ENCODE results near the gene CRNN. TPM values are rescaled to one million over a fixed set of nuclear protein-coding genes. Genes with fewer than 3 reads are reported as not detected.
A peak's percentile ranks its signal among the peaks of the same experiment; 100 is the strongest.

The CRNN gene
- total RNA-seq, 1 donor from 2014 or later: not detected

DNA sequence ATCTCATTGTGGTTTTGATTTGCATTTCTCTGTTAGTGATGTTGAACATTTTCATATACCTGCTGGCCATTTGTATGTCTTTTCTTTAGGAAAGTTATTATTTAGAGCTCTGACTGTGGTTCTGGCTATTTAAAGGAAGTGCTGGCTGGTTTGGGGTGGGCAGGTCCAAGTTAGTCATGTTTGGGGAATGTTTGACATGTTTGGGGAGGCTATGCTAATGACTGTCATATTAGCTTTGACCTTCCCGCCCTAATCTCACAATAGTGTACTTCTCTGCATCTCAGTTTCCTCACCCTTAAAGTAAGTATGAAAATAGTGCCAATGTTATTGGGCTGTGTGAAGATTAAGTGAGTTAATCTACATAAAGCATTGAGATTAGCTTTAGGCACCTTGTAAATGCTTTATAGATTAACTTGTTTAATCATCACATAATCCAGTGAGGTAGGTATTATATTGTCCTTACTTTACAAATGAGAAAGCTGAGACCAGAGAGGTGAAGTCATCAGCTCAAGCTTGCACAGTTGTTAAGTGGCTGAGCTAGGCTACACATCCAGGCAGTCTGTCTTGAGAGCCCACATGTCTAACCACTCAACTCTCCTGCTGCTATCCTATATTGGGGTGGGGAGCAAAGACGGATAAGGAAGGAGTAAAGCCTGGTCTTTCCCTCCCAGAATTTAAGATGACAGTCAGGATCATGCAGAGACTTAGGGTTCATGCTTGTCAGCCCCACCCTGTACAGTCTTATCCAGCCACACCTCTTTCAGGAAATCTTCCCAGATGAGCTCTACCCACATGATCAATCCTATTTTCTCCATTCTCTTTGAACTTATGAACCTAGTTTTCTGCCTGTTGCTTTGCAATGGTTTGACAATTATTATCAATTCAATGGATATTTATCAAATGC lies 22.8 kb upstream of the CRNN start:
- intact Hi-C loops (cut with DNase I): no loop called here
- DNase-seq: no peak
- no peak for ATAC-seq (ENCODE audit: poor library complexity)

DNA sequence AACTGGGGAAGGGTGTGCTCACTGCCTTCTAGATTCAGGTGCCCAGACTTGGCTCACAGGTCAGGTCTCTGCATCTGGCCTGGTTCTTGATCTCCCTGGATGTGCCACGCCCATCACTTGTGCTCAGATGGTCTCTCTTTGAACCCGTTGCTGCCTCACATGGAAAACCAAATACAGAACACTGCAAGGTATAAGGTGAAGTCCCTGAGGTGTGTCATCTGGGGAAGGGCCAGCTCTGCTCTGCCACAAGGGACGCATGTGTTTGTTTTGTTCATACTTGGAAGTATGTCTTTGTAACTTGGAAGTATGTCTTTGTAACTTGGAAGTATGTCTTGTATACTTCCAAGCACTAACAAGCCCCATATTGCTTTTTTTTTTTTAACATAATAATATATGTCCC lies 13.4 kb upstream of the CRNN start:
- DNase-seq (no peak), ATAC-seq (ENCODE audit: poor library complexity) (no peak)
- intact Hi-C loops (cut with DNase I): no loop called here

DNA sequence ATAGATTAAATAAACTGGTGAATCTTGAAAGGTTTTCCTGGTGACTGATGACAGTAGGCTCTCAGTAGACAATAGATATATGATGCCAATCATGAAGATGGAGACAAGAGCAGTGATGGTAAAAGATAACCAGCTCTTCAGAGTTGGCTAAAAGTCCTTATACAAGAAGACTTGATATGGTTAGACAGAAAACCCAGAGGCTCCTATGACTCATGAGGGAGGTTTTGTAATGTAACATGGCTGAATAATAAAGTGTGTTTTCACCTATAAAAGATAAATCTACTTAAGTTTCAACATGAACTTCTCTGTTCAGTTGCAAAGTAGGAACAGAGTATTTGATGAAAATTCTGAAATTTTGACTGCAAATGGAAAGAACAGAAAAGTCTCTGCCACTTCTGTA lies 12.7 kb upstream of the CRNN start:
- ATAC-seq (ENCODE audit: poor library complexity) (no peak), DNase-seq (no peak)
- intact Hi-C loops (cut with DNase I): no loop called here

DNA sequence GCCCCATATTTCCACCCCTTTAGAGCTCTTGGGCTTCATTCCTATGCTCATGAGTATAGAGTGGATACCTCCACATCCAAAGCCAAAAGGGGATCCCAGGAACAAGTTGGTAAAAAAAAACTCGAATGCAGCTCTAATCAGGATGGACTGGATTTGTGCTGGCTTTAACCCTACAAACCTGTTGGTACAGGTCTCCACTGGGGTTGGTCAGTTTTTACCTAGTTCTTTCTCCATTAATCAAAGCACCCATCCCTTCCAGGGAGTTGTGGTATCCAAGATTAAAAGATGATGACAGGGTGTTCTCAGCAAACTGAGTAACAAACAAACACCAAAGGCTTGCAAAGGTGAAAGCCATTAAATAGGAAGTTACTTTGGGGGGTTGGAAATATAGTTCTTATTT lies 5.9 kb upstream of the CRNN start:
- ATAC-seq (ENCODE audit: poor library complexity) (no peak), DNase-seq (no peak)
- intact Hi-C loops (cut with DNase I): no loop called here

DNA sequence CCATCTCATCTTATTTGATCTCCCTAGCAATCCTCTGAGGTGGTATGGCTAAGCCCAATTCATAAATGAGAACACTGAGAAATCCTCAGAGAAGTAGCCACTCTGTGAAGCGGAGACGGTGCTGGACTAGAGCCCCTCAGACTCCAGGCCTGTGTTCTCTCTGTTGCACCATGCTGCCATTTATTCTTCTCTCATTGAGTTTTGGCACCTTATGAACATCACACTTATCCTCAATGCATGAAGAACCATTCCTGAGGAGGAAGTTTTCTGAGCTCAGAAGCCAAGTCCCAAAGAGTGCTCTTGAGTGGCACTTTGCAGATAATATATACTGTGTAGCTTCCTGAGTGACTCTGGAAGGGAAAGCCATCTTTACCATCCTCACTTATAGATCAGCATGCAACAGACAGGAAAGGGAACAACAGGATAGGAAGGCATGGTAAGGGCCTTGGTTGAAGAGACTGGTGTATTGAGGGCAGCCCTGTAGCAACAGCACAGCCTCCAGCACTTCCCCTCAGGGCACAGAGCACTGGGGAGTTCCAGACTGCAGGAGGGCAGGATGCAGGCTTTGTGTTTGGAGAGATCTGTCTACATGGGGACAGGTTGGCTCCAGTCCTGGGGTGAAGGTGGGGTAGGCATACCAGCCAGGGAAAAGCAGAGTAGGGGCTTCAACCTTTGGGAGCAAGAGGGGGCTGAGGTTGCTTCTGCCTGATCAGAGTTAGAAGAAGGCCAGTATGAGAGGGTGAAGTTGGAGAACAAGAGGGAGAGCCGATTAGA lies 1.6 kb upstream of the CRNN start:
- ATAC-seq (ENCODE audit: poor library complexity) (no peak), DNase-seq (no peak)
- intact Hi-C loops (cut with DNase I): no loop called here

DNA sequence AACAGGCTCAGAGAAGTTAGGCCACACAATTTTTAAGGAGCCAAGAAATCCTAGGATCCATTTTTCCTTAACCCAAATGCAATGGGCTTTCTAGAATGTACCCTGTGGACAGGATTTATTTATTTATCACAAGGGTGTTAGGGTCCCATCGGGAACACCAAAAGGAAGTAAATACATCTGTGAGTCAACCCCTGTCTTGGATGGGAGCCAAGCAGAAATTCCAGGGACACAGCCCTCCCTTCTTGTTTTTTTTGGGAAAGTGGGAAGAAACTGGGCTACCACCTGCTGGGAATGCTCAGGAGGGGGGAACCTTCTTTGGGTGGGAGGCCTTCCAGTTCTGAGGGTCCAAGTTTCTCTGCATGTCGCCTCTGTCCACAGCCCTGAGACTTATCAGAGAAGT lies 1.3 kb downstream of the CRNN start:
- no peak for ATAC-seq (ENCODE audit: poor library complexity)
- intact Hi-C loops (cut with DNase I): no loop called here
- DNase-seq: no peak

DNA sequence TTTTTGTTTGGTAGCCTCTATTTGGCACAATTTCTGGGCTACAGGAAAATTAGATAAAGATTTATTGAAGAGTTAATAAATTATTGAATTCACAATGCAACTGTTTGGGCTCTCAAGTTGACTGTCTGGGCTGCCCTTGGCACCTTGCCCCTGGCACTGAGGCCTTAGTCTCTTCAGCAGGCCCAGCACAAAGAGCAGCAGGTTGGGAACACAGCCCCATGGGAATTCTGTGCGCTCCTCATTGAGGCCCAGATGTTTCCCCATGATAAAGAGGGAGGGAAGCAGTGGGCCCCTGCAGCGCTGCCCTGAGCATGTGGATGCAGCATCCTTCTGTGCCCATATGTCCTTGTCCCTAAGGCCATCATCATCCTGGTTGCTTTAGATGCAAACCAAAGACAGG lies 2.9 kb downstream of the CRNN start:
- DNase-seq (no peak), ATAC-seq (ENCODE audit: poor library complexity) (no peak)
- intact Hi-C loops (cut with DNase I): no loop called here

DNA sequence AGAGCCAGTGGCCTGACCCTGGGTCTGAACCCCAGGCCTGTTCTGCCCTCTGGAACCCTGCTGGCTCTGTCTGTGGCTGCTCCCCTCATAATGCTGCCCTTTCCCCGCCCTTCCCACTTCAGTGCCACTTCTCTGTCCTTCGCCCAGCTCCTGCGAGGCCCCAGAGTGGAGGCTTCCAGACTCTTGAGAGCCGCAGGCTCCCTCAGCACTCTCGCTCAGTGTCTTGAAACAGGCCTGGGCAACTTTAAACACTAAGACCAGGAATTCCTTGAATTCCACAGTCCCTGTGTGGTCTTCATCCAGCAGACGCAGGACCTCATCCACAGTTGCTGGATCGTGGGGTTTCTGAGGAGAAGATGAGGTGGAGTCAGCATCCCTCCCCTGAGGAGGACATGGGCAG lies 3.5 kb downstream of the CRNN start:
- intact Hi-C loops (cut with DNase I): no loop called here
- DNase-seq: no peak
- ATAC-seq (ENCODE audit: poor library complexity): no peak

DNA sequence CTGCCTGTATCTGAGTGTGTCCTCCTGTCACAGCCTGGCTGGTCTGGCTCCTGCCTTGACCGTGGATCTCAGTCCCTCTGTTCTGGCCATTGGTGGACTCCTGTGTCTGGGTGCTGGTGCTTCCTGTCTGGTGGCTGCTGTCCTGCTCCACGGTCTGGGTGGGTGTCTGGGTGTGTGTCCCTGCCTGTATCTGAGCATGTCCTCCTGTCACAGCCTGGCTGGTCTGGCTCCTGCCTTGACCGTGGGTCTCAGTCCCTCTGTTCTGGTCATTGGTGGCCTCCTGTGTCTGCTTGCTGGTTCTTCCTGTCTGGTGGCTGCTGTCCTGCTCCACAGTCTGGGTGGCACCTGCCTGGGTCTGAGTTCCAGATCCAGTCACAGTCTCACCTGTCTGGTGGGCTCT lies 4.0 kb downstream of the CRNN start:
- intact Hi-C loops (cut with DNase I): no loop called here
- DNase-seq (no peak), ATAC-seq (ENCODE audit: poor library complexity) (no peak)

DNA sequence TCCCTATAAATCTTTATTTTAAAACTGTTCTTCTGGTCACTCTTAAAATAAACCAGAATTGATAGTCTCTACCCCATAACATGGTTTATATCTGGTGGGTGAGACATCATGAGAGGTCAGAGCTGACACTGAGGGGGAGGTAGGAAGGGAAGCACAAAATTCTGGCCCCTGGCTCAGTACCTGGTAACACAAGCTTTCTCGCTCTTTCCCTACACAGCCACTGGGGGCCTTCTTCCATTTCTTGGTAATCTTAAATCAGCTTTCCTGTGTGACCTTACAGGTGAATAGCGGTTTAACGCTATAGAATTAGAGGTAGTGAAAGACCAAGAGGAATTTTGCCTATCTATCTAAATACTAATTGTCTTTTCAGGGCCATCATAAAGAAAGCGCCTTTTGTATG lies 5.4 kb downstream of the CRNN start:
- intact Hi-C loops (cut with DNase I): no loop called here
- DNase-seq (no peak), ATAC-seq (ENCODE audit: poor library complexity) (no peak)

DNA sequence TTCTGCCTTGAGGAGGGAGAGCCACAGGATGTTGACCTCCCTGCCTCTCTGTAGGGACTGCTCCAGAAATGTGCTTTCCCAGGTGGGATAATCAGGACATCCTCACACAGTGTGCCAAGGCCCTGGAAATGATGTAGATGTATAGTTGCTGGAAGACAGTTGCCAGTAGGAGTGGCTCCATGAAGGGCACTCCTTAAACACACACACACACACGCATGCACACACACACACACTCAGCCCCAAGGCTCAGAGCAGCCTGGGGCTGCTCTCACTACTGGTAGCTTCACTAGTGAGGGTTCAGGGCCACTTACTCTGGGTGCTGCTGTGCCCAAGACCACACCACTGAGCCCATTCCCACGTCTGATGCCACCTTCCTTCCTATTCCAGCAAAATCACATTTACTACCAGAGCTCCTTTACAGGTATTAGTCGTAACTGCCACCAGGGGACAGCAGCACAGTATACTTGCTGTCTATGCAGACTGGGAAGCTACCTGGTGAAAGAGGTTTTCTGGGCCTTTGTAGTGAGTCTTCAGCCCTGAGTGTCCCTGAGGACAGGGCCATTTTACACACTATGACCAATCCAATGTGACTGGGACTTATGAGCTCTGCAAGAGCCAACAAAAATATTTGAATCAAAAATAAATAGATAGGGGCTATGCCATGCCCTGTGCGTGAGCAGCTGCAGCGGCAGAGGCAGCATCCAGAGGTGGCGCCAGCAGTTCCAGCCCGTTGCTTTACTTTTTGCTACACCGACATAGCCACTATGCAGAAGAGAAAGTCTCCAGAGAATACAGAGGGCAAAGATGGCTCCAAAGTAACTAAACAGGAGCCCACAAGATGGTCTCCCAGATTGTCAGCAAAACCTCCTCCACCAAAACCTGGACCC lies 15.0 kb downstream of the CRNN start:
- intact Hi-C loops (cut with DNase I): no loop called here
- ATAC-seq (ENCODE audit: poor library complexity) (no peak), DNase-seq (no peak)

DNA sequence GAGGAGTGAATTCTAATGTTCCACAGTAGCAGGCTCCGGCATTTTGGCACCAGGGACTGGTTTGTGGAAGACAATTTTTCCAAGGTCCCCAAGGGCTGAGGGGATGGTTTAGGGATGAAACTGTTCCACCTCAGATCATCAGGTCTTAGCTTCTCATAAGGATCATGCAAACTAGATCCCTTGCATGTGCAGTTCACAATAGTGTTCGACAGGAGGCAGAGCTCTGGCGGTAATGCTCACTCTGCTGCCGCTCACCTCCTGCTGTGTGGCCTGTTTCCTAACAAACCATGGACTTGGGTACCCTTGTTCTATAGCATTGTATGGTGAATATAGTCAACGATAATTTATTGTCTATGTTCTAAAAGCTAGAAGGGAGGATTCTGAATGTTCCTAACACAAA lies 16.6 kb downstream of the CRNN start:
- no peak for DNase-seq
- ATAC-seq (ENCODE audit: poor library complexity): no peak
- intact Hi-C loops (cut with DNase I): no loop called here

DNA sequence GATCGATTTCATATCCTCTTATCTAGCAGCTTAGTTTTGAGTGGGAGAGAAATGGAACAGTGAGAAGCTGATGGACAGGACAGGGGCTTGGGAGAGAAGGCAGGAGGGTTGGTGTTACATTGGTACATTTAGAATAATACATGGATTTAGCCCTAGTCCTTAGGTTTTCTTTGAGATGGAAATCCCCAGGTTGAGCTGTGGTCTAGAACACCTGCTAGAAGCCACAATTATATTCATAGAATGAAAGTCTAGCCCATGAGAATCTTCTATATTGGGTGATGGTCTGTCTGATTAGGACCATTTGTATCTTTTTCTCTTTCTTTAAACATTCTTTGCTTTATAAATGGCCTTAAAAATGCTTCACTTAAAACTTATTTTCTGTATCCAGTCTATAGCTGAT lies 19.9 kb downstream of the CRNN start:
- intact Hi-C loops (cut with DNase I): no loop called here

DNA sequence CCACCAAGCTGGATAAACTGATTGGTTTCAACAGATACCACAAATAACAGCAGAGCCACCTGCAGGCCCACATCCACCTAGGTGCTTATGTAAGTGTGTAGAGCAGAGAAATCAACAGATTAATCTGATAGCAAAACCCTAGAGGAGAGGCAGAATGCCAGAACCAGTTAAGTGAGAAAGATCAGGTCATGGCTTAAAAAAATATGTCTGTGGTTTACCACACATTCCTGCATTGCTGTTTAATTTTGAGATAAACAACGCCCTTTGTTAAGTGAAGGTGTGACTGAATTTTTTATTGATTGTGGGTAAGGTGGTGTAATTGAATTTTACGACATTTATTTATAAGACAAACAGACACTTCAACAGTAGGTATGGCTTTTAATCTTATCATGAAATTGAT lies 21.2 kb downstream of the CRNN start:
- no peak for DNase-seq
- ATAC-seq (ENCODE audit: poor library complexity): no peak
- intact Hi-C loops (cut with DNase I): no loop called here

More for the DNA sequence above, 19.9 kb downstream of the CRNN start:
- no peak for ATAC-seq (ENCODE audit: poor library complexity)
- no peak for DNase-seq

DNA sequence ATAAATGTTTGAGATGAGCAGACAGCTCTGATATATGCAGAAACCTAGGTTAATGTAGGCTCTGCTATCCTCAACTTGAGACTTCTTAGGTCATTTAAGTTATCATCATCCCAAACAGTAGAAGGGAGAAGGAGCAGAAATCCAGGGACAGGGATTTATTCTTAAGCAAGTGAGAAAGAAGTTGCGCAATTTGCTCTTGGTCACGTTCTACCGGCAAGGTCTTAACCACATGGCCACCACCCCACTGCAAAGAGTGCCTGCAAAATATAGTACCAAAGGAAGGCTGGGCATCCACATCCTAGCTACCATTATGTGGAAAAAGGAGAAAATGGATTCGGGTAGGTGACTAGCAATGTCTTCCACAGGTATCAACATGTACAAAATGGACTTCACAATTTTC lies 25.2 kb downstream of the CRNN start:
- intact Hi-C loops (cut with DNase I): no loop called here
- ATAC-seq (ENCODE audit: poor library complexity) (no peak), DNase-seq (no peak)

DNA sequence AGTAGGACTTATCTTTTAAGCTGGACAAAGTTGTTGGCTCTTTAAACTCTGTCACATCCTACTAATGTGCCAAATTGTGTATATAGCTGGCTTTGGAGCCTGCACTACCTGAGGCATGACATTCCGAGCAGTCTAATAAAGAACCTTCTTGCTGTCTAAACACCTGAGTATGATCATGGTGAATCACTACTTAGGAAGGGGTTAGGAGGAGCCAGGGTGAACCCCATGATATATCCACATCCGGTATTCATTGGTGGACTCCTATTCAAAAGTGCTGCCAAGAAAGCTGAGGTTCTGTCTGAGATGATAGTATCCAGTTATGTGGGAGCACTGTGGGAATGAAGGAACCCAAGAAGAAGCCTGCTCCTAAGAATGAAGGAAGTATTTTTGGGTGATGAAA lies 27.1 kb downstream of the CRNN start:
- intact Hi-C loops (cut with DNase I): no loop called here
- ATAC-seq (ENCODE audit: poor library complexity) (no peak), DNase-seq (no peak)

DNA sequence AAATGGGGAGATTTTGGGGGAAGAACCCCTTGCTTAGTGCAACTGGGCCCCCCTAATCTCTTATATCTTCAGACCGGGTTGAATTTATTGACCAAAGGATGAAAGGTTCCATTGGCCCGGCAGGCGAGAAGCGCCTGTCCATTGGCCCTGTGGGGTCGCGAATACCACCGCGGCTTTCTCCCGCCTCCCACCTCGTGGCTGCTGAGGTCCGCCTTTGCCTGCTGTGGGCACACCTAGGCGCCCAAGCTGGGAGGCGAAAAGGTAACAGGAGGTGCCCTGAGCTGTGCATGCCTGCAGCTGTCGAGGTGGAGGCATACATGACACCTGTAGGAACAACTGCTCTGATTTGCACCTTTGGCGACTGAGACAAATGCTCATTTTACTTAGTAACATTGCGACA lies 33.1 kb downstream of the CRNN start:
- ATAC-seq (ENCODE audit: poor library complexity): no peak
- intact Hi-C loops (cut with DNase I): no loop called here

DNA sequence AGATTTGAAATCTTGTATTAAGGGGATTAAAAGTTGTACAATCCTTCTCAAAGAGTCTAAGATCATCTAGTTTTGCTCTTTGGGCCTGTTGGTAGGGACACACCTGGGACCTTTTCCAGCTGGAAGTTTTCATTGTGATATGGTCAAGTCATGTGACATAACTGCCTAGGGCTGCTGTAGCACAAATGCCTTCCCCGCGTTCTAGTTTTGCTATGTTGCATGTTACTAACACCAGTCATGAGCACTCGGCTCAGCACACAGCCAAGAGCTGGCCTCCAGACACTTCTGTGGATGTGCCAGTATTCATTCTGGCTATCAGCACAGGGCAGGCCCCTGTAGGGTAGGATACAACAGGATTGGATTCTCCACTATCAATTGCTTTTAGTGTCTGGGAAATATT lies 39.6 kb downstream of the CRNN start:
- intact Hi-C loops (cut with DNase I): no loop called here
- ATAC-seq (ENCODE audit: poor library complexity) (peak; percentile 69), DNase-seq (no peak)

More for the DNA sequence above, 33.1 kb downstream of the CRNN start:
- no peak for DNase-seq

DNA sequence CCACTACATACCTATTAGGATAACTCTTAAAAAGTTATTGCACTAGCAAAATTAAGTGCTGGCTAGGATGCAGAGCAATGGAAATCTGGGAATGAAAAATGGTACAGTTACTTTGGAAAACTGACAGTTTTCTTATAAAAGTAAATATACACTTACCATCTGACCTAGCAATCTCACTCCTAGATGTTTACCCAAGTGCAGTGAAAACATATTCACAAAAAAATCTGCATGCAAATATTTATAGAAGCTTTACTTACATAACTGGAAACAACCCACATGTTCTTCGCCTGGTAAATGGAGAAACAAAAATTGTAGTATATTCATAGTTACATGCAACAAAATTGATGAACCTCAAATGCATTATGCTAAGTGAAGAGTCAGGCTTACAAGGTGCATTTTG lies 41.4 kb downstream of the CRNN start:
- intact Hi-C loops (cut with DNase I): no loop called here
- DNase-seq (no peak), ATAC-seq (ENCODE audit: poor library complexity) (no peak)
